ENCODE measurements around the gene PAK4.
"Not testable (repeated sequence)": the region's sequence is repeated elsewhere in the genome, so short reads cannot be mapped to it uniquely, and the experiment has no call there.

The PAK4 gene

GRCh38 chr19:39100500-39101166 is 25.0 kb upstream of the PAK4 start:
- DNase-seq, result no peak

GRCh38 chr19:39103151-39103550 is 22.4 kb upstream of the PAK4 start:
- DNase-seq, result no peak

- DNase-seq, result no peak
Observed at GRCh38 chr19:39104186-39104596, 21.4 kb upstream of the PAK4 start.

- DNase-seq, result no peak
Observed at GRCh38 chr19:39106194-39106593, 19.4 kb upstream of the PAK4 start.

GRCh38 chr19:39109641-39110040 is 15.9 kb upstream of the PAK4 start:
- DNase-seq, result no peak

GRCh38 chr19:39110263-39110967 is 15.2 kb upstream of the PAK4 start:
- peak; percentile 56 to 76 (median 60) for DNase-seq

- no peak for DNase-seq
Observed at GRCh38 chr19:39111593-39112199, 13.9 kb upstream of the PAK4 start.

GRCh38 chr19:39112338-39112890 is 13.2 kb upstream of the PAK4 start:
- DNase-seq, result no peak

- DNase-seq, result no peak
Observed at GRCh38 chr19:39113199-39113598, 12.4 kb upstream of the PAK4 start.

GRCh38 chr19:39115105-39115847 is 10.3 kb upstream of the PAK4 start:
- DNase-seq, result no peak

- not testable (repeated sequence) for DNase-seq
Observed at GRCh38 chr19:39117023-39117422, 8.6 kb upstream of the PAK4 start.

GRCh38 chr19:39119830-39120229 is 5.8 kb upstream of the PAK4 start:
- no peak for DNase-seq

GRCh38 chr19:39122934-39123731 is 2.5 kb upstream of the PAK4 start:
- no peak for DNase-seq

- no peak for DNase-seq
Observed at GRCh38 chr19:39124136-39124764, 1.3 kb upstream of the PAK4 start.

GRCh38 chr19:39125199-39125553 is 410 bp upstream of the PAK4 start:
- DNase-seq, result no peak

- DNase-seq, result no peak
Observed at GRCh38 chr19:39126312-39127187, 964 bp downstream of the PAK4 start.

GRCh38 chr19:39127812-39128515 is 2.4 kb downstream of the PAK4 start:
- DNase-seq, result no peak

GRCh38 chr19:39128516-39129079 is 3.0 kb downstream of the PAK4 start:
- no peak for DNase-seq

GRCh38 chr19:39129116-39129515 is 3.5 kb downstream of the PAK4 start:
- DNase-seq, result no peak

Data from activated CD4-positive, CD25-positive, alpha-beta regulatory T cell (primary cell).